SU-DHL-6 (cell line): ENCODE results near the gene PPM1H.

ENCODE experiments used
- H2AFZ ChIP-seq: fragments of 200-600 bp; sonication (generic); 2 replicates; pipeline ENCODE4 v1.6.1; 2014; ENCODE audit warnings: low read depth, mild to moderate bottlenecking, moderate library complexity, mixed read lengths, antibody characterized with exemption, low read length; ENCODE audit not compliant: severe bottlenecking
- H3F3A ChIP-seq: fragments of 200-600 bp; shearing (Covaris generic); 2 replicates; pipeline ENCODE4 v1.6.0; 2016; ENCODE audit warnings: antibody characterized with exemption, mild to moderate bottlenecking; ENCODE audit not compliant: insufficient read depth
- H3K27ac ChIP-seq: fragments of 200-600 bp; sonication (generic); 2 replicates; pipeline ENCODE4 v1.5.1; 2016; ENCODE audit warnings: low read depth, mild to moderate bottlenecking, low read length, moderate library complexity, mixed read lengths
- H3K27me3 ChIP-seq: fragments of 200-600 bp; sonication (generic), shearing (Covaris generic); 2 replicates; pipeline ENCODE4 v1.6.0; 2014; ENCODE audit warnings: mild to moderate bottlenecking, low read length
- H3K36me3 ChIP-seq: fragments of 200-600 bp; sonication (generic); 2 replicates; pipeline ENCODE4 v1.6.1; 2014; ENCODE audit warnings: mild to moderate bottlenecking, low read length, mixed read lengths
- H3K4me2 ChIP-seq: fragments of 300-600, 200-600 bp; shearing (Covaris generic), sonication (generic); 2 replicates; pipeline ENCODE4 v1.6.0; 2014; ENCODE audit warnings: low read length, low read depth, mild to moderate bottlenecking; ENCODE audit not compliant: poor library complexity, severe bottlenecking
- H3K4me3 ChIP-seq: fragments of 200-600 bp; sonication (generic); 2 replicates; pipeline ENCODE4 v1.5.1; 2014; ENCODE audit warnings: antibody characterized with exemption, low read length, mild to moderate bottlenecking, mixed read lengths; ENCODE audit not compliant: insufficient read depth, poor library complexity, severe bottlenecking
- H3K79me2 ChIP-seq: fragments of 200-600 bp; sonication (generic); 2 replicates; pipeline ENCODE4 v1.6.1; 2014; ENCODE audit warnings: mild to moderate bottlenecking, low read length, moderate library complexity; ENCODE audit not compliant: insufficient read depth
- H3K9ac ChIP-seq: fragments of 200-600 bp; sonication (generic); 2 replicates; pipeline ENCODE4 v1.7.0; 2014; ENCODE audit warnings: mild to moderate bottlenecking, low read length
- H3K9me2 ChIP-seq: fragments of 200-600 bp; sonication (generic); replicated peaks from 2 replicates; pipeline ENCODE4 v1.6.1; 2014; ENCODE audit warnings: low read length; ENCODE audit not compliant: insufficient read depth
- H3K9me3 ChIP-seq: fragments of 200-600 bp; sonication (generic); 2 replicates; pipeline ENCODE4 v1.6.1; 2014; ENCODE audit warnings: low read length, mixed read lengths; ENCODE audit not compliant: insufficient read depth
- H4K20me1 ChIP-seq: fragments of 200-600 bp; sonication (generic); 2 replicates; pipeline ENCODE4 v1.6.1; 2014; ENCODE audit warnings: low read depth, mild to moderate bottlenecking, antibody characterized with exemption, low read length, moderate library complexity, mixed read lengths
- CTCF ChIP-seq: fragments of 200-600 bp; sonication (generic); IDR thresholded peaks from one replicate; pipeline ENCODE4 v1.5.1; 2017; ENCODE audit warnings: antibody characterized with exemption, mild to moderate bottlenecking, low read length, moderate library complexity; ENCODE audit not compliant: insufficient read depth, poor library complexity, severe bottlenecking
- EZH2phosphoT487 ChIP-seq: fragments of 200-600 bp; sonication (generic), shearing (Covaris generic); conservative IDR thresholded peaks from 2 replicates; pipeline ENCODE4 v1.6.1; 2018; ENCODE audit warnings: mild to moderate bottlenecking, antibody characterized with exemption, low read length, moderate library complexity, mixed read lengths

PPM1H gene

GRCh38 chr12:62716037-62716436 lies 218.9 kb downstream of the PPM1H start:
- no peaks in the 10 kb centered on the region for H4K20me1 ChIP-seq
- TF ChIP-seq CTCF (no peak), EZH2phosphoT487 (no peak)
- no peaks in the 10 kb centered on the region for H3K36me3 ChIP-seq
- no peak overlapping the region for H2AFZ ChIP-seq
- H3K4me3 ChIP-seq = no peak overlapping the region
- no peaks in the 10 kb centered on the region for H3F3A ChIP-seq
- no peak overlapping the region for H3K4me2 ChIP-seq
- no peaks in the 10 kb centered on the region for H3K27me3 ChIP-seq
- H3K27ac ChIP-seq = no peak overlapping the region
- no peak overlapping the region for H3K9ac ChIP-seq
- H3K9me2 ChIP-seq = no peaks in the 10 kb centered on the region
- no peaks in the 10 kb centered on the region for H3K9me3 ChIP-seq
- no peaks in the 10 kb centered on the region for H3K79me2 ChIP-seq

- no peak overlapping the region for H3K9ac ChIP-seq
- H3K4me2 ChIP-seq = no peak overlapping the region
- no peaks in the 10 kb centered on the region for H3K36me3 ChIP-seq
- H3K4me3 ChIP-seq = no peak overlapping the region
- H3K27me3 ChIP-seq = no peaks in the 10 kb centered on the region
- H3K79me2 ChIP-seq = no peaks in the 10 kb centered on the region
- no peaks in the 10 kb centered on the region for H3K9me2 ChIP-seq
- H3K9me3 ChIP-seq = no peaks in the 10 kb centered on the region
- no peak overlapping the region for H2AFZ ChIP-seq
- TF ChIP-seq EZH2phosphoT487 = no peak
- TF ChIP-seq CTCF = no peak
- no peaks in the 10 kb centered on the region for H4K20me1 ChIP-seq
- no peak overlapping the region for H3K27ac ChIP-seq
- no peaks in the 10 kb centered on the region for H3F3A ChIP-seq
These were observed 219.9 kb downstream of the PPM1H start for GRCh38 chr12:62714774-62715721.

DNA sequence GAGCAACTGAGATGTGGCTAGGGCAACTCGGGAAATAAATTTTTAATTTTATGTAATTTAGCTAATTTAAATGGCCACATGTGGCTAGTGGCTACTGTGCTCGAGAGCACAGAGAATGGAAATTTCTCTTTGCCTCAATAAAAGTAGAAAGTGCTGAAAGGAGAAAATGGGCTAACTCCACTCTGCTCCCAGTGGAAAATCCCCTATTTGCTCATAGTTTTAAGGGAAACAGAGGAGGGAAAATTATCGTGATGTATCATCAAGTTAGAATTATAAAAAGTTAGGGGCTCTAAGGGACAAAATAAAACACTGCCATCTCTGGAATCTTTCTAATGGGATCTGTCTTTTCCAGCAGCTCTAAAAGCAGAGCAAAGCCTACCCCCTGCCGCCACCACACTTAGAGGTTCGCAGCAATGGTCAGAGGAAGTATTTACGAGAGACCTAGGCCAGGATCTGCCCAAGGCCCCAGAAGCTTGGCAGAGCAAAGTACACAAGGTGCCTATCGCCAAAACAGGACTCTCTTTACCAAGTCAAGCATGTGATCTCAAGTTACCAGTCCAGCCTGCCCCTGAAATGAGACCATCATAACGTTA lies 220.7 kb downstream of the PPM1H start:
- H3K36me3 ChIP-seq = no peaks in the 10 kb centered on the region
- no peak overlapping the region for H2AFZ ChIP-seq
- no peak overlapping the region for H3K27ac ChIP-seq
- no peaks in the 10 kb centered on the region for H3K9me3 ChIP-seq
- no peak overlapping the region for H3K4me3 ChIP-seq
- H3K79me2 ChIP-seq = no peaks in the 10 kb centered on the region
- no peaks in the 10 kb centered on the region for H3F3A ChIP-seq
- TF ChIP-seq EZH2phosphoT487 (no peak), CTCF (no peak)
- no peaks in the 10 kb centered on the region for H3K27me3 ChIP-seq
- no peaks in the 10 kb centered on the region for H3K9me2 ChIP-seq
- no peak overlapping the region for H3K4me2 ChIP-seq
- H4K20me1 ChIP-seq = no peaks in the 10 kb centered on the region
- no peak overlapping the region for H3K9ac ChIP-seq
